HT1080 (cell line): ENCODE data around the gene DOK5. TPM values are rescaled to one million over a fixed set of nuclear protein-coding genes. Genes with fewer than 3 reads are reported as not detected.
A peak's percentile ranks its signal among the peaks of the same experiment; 100 is the strongest.
"Not testable (repeated sequence)": the region's sequence is repeated elsewhere in the genome, so short reads cannot be mapped to it uniquely, and the experiment has no call there.

Source experiments
- DNase-seq: peaks from one replicate; pipeline ENCODE4 v3.0.0-alpha.2; 2015; ENCODE audit warnings: low read depth
- polyA plus RNA-seq, 2 experiments: library from polyadenylated mRNA; depleted of rRNA; stranded (reverse); fragments of >200 nt; gene quantifications; 2 replicates each; pipeline ENCODE4 v1.2.3, GENCODE V29; 2015
- total RNA-seq: library from RNA; depleted of rRNA; stranded (reverse); fragments of >200 nt; shearing (Covaris generic); gene quantifications from 2 replicates; pipeline ENCODE4 v1.2.3, GENCODE V29; 2014; rRNA removed

Gene DOK5
- 0.31 TPM in 1 of 2 replicates, not detected in the other for total RNA-seq
- not detected in 2 replicates for polyA plus RNA-seq (2015; cell fraction: cytosol; rRNA removed)
- not detected in 2 replicates for polyA plus RNA-seq (2015; cell fraction: nucleus; rRNA removed)

GRCh38 chr20:54475334-54476168, at the start of gene DOK5:
Gene DOK5, plus strand, starts transcription at chr20:54475593. Its CDS starts 354 bp downstream, at chr20:54475947.
- DNase-seq: no peak

GRCh38 chr20:54429364-54429763, 46.0 kb upstream of the DOK5 start:
- DNase-seq: no peak

DNA sequence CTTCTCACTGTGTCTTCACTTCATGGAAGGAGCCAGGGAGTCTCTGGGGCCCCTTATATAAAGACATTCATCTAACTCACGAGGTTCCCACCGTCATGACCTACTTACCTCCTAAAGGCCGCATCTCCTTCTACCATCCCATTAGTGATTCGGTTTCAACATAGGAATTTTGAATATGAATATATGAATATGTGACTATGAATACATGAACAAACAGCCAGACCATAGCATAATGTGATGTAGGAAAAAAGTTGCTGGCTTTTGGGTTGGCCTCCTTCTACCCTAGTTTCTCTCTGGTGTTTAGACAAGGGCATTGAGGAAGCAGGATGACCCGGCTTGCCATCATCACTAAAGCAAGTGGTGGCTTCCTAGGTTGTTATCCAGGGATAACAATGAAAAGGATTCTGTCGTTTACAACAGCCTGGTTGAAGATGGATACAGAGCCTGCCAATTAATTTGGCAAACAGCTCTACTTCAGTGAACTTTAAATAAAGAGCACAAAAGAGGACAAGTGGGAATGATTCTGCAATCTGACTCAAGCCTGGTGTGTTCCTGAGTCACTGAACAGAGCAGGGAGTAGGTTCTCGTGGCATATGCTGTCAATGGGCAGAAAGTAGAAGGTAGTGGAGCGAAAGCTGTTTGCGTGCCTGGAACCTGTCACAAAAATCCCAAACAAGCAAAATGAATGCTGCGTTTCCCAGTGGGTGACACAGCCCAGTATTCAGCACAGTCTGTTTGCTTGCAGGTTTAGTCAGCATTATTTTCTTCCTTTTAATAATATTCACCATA, 44.0 kb upstream of the DOK5 start:
- no peak for DNase-seq

DNA sequence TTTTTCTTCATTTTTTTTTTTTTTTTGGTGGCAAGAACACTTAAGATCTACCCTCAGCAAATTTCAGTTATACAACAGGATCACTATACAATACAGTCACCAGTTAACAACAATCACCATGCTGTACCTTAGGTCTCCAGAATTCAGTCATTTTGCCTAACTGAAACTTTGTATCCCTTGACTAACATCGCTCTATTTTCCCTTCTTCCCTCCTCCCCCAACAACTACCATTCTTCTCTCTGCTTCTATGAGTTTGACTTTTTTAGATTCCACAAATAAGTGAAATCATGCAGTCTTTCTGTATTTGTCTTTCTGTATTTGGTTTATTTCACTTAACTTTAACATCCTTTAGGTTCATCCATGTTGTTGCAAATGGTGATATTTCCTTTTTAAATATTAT, 42.4 kb upstream of the DOK5 start:
- no peak for DNase-seq

DNA sequence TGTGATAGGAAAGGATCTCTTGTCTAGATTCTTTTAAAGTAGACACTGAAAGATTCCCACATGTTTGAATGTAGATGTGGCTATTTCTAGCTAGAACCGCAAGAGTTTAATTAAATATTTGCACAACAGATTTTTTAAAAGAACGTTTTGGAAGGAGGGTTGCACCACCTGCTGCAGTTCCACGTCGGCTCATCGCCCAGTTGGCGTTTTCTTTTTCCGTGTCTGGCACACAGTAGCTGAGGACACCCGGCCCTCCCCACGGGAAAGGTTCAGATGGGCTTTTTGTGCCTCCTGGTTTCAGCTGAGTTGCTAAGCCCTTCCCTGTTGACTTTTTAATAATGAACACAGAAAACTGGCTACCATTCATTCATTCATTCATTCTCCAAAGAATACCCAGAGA, 41.8 kb upstream of the DOK5 start:
- no peak for DNase-seq

DNA sequence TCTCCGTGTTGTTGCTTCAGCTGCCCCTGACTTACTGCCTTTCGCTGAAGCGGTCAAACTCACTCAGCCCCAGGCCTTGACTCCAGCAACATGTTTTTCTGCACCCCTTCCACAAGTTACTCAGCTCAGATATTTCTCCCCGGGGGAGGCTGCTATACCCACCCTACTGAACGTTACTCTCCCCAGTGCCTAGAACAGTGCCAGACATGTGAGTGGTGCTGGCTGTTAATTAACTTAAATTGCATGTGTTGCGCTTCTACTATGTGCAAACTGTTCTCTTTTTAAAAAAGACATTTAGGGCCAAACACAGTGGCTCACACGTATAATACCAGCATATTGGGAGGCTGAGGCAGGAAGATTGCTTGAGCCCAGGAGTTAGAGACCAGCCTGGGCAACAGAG, 41.2 kb upstream of the DOK5 start:
- no peak for DNase-seq

DNA sequence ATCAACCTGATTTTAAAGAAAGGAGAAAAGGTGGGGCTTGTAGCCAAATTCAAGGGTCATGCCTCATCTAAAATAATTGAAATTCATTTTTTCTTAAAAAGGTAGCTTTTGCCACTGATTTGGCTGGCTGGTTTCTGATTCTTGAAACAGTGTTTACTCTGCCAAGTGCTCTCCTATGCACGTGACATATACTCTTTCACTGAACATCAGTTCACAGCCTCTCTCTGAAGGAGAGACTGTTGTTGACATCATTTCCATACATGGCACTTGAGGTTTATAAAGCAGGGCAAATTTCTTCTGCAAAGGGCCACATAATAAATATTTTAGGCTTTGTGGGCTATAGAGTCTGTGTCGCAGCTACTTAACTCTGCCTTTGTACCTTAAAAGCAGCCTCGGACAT, 40.4 kb upstream of the DOK5 start:
- DNase-seq: no peak

DNA sequence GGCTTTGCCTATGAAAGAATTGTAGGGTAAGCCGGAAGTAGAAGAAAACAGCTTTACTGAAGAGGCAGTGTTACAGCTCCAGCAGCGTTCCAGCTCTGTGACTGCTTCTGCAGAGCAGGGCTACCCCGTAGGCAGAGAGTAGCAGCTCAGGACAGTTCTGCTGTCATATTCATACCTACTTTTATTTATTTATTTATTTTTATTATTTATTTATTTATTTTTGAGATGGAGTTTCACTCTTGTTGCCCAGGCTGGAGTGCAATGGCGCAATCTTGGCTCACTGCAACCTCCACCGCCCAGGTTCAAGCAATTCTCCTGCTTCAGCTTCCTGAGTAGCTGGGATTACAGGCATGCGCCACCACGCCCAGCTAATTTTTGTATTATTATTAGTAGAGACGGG, 39.0 kb upstream of the DOK5 start:
- not testable (repeated sequence) for DNase-seq

DNA sequence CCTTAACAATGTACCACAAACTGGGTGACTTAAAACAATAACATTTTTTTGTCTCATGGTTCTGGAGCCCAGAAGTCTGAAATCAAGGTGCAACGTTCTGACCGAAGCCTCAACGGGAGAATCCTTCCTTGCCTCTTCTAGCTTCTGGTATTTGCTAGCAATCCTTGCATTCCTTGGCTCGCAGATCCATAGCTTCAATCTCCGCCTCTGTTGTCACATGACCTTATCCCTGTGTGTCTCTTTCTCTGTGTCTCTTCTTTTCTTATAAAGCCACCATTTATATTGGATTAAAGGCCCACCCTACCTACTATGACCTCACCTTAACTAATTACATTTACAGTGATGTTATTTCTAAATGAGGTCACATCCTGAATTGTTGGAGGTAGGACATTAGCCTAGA, 37.2 kb upstream of the DOK5 start:
- DNase-seq: no peak

DNA sequence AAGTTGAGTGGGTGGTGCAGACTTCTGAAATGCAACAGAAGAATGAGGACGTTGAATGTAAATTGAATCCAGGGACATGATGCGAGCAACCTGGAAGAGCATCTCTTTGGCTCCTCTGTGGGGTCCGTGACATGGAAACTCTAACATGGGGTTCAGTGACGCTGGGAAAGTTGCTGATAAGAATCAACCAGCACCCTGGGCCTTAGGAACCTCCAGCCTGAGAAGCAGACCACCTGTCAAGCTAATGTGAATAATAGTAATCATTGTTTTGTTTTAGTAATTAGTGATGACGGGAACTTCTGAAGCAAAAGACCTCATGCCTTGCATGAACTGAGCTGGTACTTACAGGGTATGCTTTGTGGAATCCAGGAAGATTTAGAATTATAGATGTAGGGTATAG, 25.2 kb upstream of the DOK5 start:
- no peak for DNase-seq

- no peak for DNase-seq
These were observed 24.2 kb upstream of the DOK5 start for GRCh38 chr20:54451171-54451570.

DNA sequence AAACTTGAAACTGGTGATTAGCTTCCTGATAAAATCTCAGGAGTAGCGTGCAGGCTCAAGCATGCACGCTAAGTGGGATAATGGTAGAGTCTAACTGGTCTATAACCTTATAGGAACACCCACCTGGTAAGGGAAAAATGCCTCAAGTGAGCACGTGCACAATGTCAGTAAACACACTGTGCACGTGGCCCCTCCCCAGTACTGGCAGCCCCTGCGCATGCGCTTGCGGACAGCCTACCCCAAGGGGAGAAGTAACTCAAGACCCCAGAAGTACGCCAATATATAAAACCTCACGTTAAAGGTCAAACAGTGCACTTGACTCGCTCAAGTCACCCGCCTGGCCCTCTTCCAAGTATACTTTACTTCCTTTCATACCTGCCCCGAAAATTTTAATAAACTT, 23.1 kb upstream of the DOK5 start:
- DNase-seq: no peak

- no peak for DNase-seq
These were observed 20.4 kb upstream of the DOK5 start for GRCh38 chr20:54454982-54455381.

GRCh38 chr20:54456423-54456822, 19.0 kb upstream of the DOK5 start:
- DNase-seq: no peak

DNA sequence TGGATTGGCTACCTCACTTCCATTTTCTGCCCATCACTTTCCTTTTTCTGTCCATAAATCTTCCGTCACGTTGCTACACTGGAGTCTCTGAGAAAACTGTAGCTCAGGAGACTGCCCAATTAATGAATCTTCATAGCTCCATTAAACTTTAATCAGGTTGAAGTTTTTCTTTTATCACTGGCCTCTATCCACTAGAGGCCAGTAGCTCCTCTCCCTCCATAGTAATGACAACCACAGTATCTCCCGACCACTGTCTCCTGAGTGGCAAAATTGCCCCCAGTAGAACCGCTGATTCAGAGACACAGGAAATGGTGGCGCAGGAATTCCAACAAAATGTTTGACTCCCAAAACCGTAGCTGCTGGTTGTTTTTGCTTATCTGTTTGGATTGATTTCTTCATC, 18.4 kb upstream of the DOK5 start:
- peak; percentile 2 for DNase-seq

DNA sequence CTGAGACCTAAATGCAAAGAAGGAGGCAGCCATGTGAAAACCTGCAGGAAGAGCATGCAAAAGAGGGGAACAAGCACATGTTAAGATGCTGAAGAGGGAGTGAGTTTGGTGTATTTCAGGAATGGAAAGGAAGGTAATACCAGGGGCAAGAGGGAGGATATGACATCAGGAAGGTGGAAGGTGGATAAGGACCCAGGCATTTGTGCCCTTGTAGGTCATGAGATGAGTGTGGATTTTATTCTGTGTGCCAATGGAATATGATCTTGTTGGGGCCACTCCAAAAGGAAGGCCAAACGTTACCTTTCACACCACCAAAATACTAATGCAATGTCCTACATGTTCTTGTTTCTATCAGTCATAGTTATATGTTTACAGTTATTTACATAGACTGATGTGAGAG, 17.2 kb upstream of the DOK5 start:
- DNase-seq: no peak

GRCh38 chr20:54459279-54459678, 16.1 kb upstream of the DOK5 start:
- no peak for DNase-seq

GRCh38 chr20:54464003-54464402, 11.4 kb upstream of the DOK5 start:
- DNase-seq: no peak

DNA sequence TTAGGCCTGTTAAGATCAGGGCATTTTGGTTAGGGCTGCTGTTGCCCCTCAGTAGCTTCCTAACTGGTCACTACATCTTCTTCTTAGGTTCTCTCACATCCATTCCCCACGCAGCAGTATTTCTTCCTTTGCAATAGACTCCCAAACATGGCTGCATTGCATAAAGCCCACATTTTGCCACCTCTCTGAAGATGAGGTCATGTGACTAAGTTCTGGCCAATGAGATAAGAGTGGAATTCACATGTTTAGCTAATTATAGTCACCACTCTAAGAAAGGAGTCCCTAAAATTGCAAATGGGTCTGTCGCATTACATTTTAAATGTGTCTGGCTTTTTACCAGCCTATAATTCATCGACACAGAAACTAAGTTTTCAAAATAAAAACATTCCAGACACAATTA, 9.3 kb upstream of the DOK5 start:
- no peak for DNase-seq

DNA sequence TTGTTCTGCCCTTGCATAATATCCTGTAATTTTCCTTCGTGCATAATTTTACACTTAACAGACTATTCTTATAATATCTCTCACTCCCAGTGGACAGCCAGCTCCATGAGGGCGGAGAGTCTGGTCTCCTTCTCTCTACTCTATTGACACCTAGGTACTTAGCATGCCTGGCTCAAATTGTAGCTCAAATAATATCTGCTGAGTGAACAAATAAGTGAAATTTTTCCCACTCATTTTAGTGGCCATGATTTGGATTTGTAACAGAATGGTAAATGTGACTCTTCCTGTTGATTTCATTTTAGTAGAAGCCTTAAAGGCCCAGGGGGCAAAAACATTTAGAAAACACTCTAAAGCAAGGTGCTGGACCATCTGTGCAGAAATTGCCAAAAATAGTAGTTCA, 7.8 kb upstream of the DOK5 start:
- no peak for DNase-seq

DNA sequence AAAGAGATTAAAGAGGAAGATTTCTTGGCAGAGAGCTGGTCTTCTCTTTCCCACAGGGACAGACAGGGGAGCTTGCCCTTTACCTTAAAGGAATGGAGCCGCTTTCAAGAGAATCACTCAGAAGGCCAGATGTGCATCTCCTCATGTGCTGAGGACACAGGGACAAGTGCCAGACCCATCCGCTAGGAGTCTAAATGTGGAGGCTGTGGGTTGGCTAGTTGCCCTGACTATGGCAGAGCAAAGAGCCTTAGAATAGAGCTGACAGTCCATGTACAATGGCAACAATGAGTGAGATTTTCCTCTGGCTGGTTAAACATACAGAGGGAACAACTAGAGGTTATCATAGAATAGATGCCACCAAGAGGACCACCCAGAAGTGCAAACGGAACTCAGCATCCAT, 7.3 kb upstream of the DOK5 start:
- no peak for DNase-seq

- no peak for DNase-seq
These were observed 6.1 kb upstream of the DOK5 start for GRCh38 chr20:54469293-54469692.

DNA sequence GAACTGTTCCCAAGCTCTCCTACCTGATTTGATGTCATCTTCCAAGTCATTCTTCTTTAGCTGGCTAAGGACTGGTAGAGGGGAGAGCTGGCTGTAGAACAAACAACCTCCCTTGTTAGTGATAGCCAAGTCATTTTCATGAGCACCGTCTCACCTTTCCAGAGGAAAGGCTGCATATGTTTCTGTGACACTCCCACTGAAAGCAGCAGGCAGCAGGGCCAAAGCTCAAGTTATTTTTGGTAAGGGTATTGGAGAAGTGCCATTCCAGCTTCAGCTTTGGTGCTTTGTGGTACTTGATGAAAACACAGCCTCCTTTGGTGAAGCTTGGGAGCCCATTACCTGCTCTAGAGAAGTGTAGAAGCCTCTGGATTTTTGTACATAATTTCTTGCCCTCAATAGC, 5.4 kb upstream of the DOK5 start:
- DNase-seq: no peak
